HUDEP-2 (cell line): ENCODE measurements around the gene PPP1R2C.

Source experiments
- DNase-seq, 76 experiments: peaks; one replicate each; lab custom pipeline; 2025; ENCODE audit not compliant: unreplicated experiment in 76 of 76; lab: John Stamatoyannopoulos, UW

PPP1R2C gene

GRCh38 chrX:42751573-42751972 is 26.4 kb downstream of the PPP1R2C start:
- no peak for DNase-seq

DNA sequence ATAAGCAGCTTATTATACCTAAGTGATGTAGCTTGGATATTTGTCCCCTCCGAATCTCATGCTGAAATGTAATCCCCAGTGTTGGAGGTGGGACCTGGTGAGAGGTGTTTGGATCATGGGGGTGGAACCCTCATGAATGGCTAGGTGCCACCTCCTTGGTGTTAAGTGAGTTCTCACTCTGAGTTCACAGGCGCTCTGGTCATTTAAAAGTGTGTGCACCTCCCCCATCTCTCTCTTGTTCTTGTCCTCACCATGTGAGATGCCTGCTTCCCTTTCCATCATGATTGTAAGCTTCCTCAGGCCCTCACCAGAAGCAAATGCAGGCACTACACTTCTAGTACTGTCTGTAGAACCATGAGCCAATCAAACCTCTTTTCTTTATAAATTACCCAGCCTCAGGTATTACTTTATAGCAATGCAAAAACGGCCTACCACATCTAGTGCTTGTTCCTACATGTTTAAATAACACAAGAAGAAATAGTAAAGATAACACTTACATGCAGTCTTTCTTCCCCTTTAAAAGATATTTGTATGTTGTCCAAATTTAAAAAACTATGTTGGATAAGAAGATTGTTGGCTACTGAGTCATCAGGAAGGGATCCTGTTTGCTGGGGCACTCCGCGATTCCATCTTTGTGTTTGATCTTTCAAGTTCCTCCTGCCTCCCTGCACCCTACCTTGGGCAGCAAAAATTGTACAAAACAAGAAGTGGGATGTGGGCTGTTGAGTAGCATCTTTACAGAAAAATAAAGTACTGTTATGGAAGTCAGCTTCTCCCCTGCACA is 29.7 kb downstream of the PPP1R2C start:
- no peak for DNase-seq

- DNase-seq = no peak
Measured at GRCh38 chrX:42746606-42747005, 31.4 kb downstream of the PPP1R2C start.

DNA sequence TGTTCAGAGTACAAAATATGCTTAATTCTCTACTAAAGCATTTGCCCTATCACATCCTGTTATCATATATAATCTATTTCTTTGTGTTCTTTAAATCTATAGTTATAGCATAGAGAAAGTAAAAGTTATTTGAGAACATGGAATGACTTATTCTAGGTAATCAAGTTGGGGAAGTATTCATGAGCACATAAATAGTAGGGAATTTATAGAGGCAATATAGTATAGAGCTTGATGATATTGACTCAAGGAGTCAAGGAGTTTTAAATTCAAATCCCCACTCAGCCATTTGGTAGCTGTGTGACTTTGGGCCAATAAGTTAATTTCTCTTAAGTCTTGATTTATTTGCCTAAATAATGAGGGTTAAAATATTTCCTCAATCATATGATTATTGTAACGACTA is 37.5 kb downstream of the PPP1R2C start:
- DNase-seq = no peak

- no peak for DNase-seq
Measured at GRCh38 chrX:42739741-42740140, 38.2 kb downstream of the PPP1R2C start.

DNA sequence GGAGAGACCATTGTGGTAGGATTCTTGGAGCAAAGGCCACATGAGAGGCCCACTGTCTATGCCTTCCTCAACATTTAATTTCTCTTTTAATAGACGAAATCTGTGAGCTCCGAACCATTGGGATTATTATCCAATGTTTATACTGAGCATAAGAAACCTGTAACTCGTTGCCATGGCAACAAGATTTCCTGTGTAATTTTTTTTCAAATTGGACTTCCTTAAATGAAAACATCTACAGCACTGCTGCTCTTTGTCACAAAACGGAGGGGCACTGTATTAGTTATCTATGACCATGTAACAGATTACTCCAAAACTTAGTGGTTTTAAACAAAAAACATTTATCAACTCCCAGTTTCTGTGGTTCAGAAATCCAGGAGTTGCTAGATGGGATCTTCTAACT is 38.7 kb downstream of the PPP1R2C start:
- no peak for DNase-seq

GRCh38 chrX:42738552-42738951 is 39.4 kb downstream of the PPP1R2C start:
- no peak for DNase-seq

DNA sequence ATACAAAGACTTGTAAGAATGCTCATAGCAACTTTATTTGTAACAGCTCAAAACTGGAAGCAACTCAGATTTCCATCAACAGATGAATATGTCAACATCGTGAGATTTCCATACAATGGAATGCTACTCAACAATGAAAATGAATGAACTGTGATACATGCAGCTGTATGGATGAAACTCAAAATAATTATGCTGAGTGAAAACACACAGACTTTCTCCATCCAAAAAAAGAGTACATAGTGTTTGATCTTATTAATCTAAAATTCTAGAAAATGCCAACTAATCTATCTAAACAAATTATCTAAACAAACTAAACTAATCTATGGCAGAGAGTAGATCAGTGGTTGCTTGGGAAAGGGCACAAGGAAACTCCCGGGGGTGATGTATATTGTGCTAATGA is 42.7 kb downstream of the PPP1R2C start:
- DNase-seq = no peak

- DNase-seq = peak in 1 of 76 experiments; percentile 5
Measured at GRCh38 chrX:42732506-42732905, 45.5 kb downstream of the PPP1R2C start.
